Naive B cell (primary cell): Measurements from ENCODE around the gene ADIPOR2. TPM values are rescaled to one million over a fixed set of nuclear protein-coding genes. Genes with fewer than 3 reads are reported as not detected.
A peak's percentile ranks its signal among the peaks of the same experiment; 100 is the strongest.

Source experiments
- ATAC-seq, 2 donors: fragments of 150-1000 bp; cut with Tn5 transposase; 2 replicates each; pipeline ENCODE4 v1.10.0; 2021; ENCODE audit warnings: low read depth in 2 of 2, mild to moderate bottlenecking in 2 of 2, moderate library complexity in 2 of 2
- DNase-seq: peaks from one replicate; pipeline ENCODE4 v3.0.0; 2022
- H3K27ac Mint-ChIP-seq, 6 donors: one replicate each; pipeline ENCODE4 v1.8.0; 2020 to 2022; ENCODE audit warnings: mild to moderate bottlenecking in 6 of 6, mixed read lengths in 6 of 6, moderate library complexity in 5 of 6, inconsistent platforms in 2 of 6
- H3K27me3 Mint-ChIP-seq, 3 donors: one replicate each; pipeline ENCODE4 v1.8.0; 2021 to 2022; ENCODE audit warnings: mixed read lengths in 3 of 3, mild to moderate bottlenecking in 1 of 3
- H3K36me3 Mint-ChIP-seq, 2 donors: one replicate each; pipeline ENCODE4 v1.8.0; 2020 to 2022; ENCODE audit warnings: mixed read lengths in 2 of 2, inconsistent platforms in 1 of 2, mild to moderate bottlenecking in 1 of 2
- H3K4me1 Mint-ChIP-seq, 3 donors: one replicate each; pipeline ENCODE4 v1.8.0; 2020 to 2022; ENCODE audit warnings: mixed read lengths in 3 of 3, inconsistent platforms in 1 of 3, mild to moderate bottlenecking in 1 of 3, moderate library complexity in 1 of 3
- H3K4me3 Mint-ChIP-seq, 8 donors: one replicate each; pipeline ENCODE4 v1.8.0; 2020 to 2022; ENCODE audit warnings: mild to moderate bottlenecking in 8 of 8, mixed read lengths in 8 of 8, moderate library complexity in 8 of 8, inconsistent platforms in 2 of 8
- H3K9me3 Mint-ChIP-seq, 7 donors: one replicate each; pipeline ENCODE4 v1.8.0; 2020 to 2022; ENCODE audit warnings: mixed read lengths in 7 of 7, mild to moderate bottlenecking in 5 of 7, inconsistent platforms in 2 of 7, moderate library complexity in 1 of 7
- polyA plus RNA-seq, 6 donors: library from polyadenylated mRNA; unstranded; fragments of 300-500 nt; fragmentation: Illumina TruSeq; gene quantifications; one replicate each; pipeline ENCODE4 v1.2.3, GENCODE V29; 2021; ENCODE audit warnings: low read depth in 6 of 6

ADIPOR2 gene
- polyA plus RNA-seq, 6 donors from 2014 or later = 2.4 to 4.2 (median 3.7) TPM

DNA sequence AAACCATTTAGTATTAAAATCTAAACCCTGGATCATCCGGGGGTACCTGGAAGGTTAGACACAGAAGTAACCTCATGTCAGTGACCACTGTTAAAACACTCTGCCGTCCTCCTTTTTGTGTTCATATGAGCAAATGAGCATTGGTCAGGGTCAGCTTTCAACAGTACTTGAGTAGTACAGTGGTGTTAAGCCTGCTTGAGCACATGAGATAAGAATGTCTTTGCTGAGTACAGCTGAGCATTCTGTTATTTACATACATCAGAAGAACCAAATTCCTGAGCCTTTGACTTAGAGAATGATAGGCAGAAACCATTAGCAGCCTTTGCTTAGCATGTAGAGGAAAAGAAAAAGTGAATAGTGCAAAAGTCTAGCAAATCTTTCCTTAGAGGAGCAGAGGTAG is 90.9 kb downstream of the ADIPOR2 start:
- DNase-seq = no peak
- no peaks in the 10 kb centered on the region for H3K27me3 Mint-ChIP-seq
- no peak overlapping the region for H3K27ac Mint-ChIP-seq
- H3K9me3 Mint-ChIP-seq = no peaks in the 10 kb centered on the region
- no peak for ATAC-seq
- peaks cover 9 to 18% of the 10 kb centered on the region in 2 donors for H3K36me3 Mint-ChIP-seq
- H3K4me1 Mint-ChIP-seq = no peaks in the 10 kb centered on the region
- no peak overlapping the region for H3K4me3 Mint-ChIP-seq

- no peaks in the 10 kb centered on the region for H3K27me3 Mint-ChIP-seq
- no peaks in the 10 kb centered on the region for H3K4me1 Mint-ChIP-seq
- no peak overlapping the region for H3K4me3 Mint-ChIP-seq
- no peaks in the 10 kb centered on the region for H3K9me3 Mint-ChIP-seq
- H3K36me3 Mint-ChIP-seq = peaks cover 10 to 18% of the 10 kb centered on the region in 2 donors
- no peak overlapping the region for H3K27ac Mint-ChIP-seq
- ATAC-seq (no peak), DNase-seq (no peak)
Observed at GRCh38 chr12:1782215-1782614, 91.3 kb downstream of the ADIPOR2 start.

DNA sequence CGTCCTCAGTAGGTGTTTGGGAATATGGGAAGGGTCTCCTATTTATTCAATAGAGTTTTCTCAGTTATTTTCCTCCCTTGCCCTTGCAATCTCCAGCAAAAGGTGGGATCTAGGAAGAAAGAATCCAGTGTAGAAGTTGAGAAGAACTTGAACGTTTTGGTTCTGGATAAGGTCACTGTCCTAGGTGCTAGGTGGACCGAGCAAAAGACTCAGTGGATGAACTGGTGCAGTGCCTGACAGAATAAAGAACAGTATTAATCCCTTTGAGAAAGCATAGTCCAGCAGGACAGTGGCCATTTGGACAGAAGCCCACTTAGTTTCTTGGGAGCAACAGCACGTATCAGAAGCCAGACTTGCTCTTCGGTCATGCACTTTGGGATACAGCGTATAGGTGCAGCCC is 96.8 kb downstream of the ADIPOR2 start:
- H3K9me3 Mint-ChIP-seq = no peaks in the 10 kb centered on the region
- no peak for DNase-seq
- peak overlapping the region in 1 of 6 donors; percentile 67 for H3K27ac Mint-ChIP-seq
- H3K36me3 Mint-ChIP-seq = peaks cover 0 to 16% of the 10 kb centered on the region in 2 donors
- no peak overlapping the region for H3K4me3 Mint-ChIP-seq
- no peaks in the 10 kb centered on the region for H3K27me3 Mint-ChIP-seq
- H3K4me1 Mint-ChIP-seq = peaks cover 8 to 17% (median 13%) of the 10 kb centered on the region in 3 donors
- no peak for ATAC-seq

DNA sequence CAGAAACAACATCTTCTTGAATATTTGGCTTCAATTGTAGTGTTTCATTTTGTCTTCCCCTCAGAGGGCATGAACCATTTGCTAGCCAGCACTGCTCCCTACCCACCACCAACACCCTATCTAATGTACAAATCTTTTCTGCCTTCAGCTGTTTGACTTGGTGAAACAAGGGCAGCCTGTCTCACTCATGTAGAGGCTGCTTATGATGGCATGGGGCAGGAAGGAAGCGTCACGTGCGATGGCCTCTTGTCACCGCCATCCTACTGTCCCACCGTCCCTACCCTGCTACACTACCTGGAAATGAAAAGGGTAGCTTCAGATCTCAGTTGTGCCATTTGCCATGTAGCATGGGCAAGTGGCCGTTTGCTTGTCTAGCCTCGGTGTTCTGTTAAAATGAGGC is 99.6 kb downstream of the ADIPOR2 start:
- peaks cover 8 to 17% (median 13%) of the 10 kb centered on the region in 3 donors for H3K4me1 Mint-ChIP-seq
- ATAC-seq (no peak), DNase-seq (no peak)
- H3K27ac Mint-ChIP-seq = peak overlapping the region in 1 of 6 donors; percentile 1
- no peaks in the 10 kb centered on the region for H3K27me3 Mint-ChIP-seq
- no peak overlapping the region for H3K4me3 Mint-ChIP-seq
- peaks cover 0 to 14% of the 10 kb centered on the region in 2 donors for H3K36me3 Mint-ChIP-seq
- no peaks in the 10 kb centered on the region for H3K9me3 Mint-ChIP-seq

- Mint-ChIP-seq H3K4me3 (peak overlapping the region in 2 of 8 donors; percentile 11 to 14), H3K27me3 (no peaks in the 10 kb centered on the region), H3K4me1 (peaks cover 13 to 21% (median 17%) of the 10 kb centered on the region in 3 donors), H3K27ac (peak overlapping the region in 4 of 6 donors; percentile 6 to 69 (median 23)), H3K36me3 (peaks cover 0 to 7% of the 10 kb centered on the region in 2 donors), H3K9me3 (no peaks in the 10 kb centered on the region)
- ATAC-seq (peak; percentile 19 to 24), DNase-seq (peak; percentile 54)
Observed at GRCh38 chr12:1791104-1791841, 100.4 kb downstream of the ADIPOR2 start.

- no peak for ATAC-seq
- no peak for DNase-seq
- Mint-ChIP-seq H3K4me3 (peak overlapping the region in 1 of 8 donors; percentile 24), H3K27ac (peak overlapping the region in 1 of 6 donors; percentile 11), H3K36me3 (peaks cover 0 to 4% of the 10 kb centered on the region in 2 donors), H3K27me3 (no peaks in the 10 kb centered on the region), H3K4me1 (peaks cover 13 to 22% (median 17%) of the 10 kb centered on the region in 3 donors), H3K9me3 (no peaks in the 10 kb centered on the region)
Observed at GRCh38 chr12:1792406-1792805, 101.5 kb downstream of the ADIPOR2 start.

DNA sequence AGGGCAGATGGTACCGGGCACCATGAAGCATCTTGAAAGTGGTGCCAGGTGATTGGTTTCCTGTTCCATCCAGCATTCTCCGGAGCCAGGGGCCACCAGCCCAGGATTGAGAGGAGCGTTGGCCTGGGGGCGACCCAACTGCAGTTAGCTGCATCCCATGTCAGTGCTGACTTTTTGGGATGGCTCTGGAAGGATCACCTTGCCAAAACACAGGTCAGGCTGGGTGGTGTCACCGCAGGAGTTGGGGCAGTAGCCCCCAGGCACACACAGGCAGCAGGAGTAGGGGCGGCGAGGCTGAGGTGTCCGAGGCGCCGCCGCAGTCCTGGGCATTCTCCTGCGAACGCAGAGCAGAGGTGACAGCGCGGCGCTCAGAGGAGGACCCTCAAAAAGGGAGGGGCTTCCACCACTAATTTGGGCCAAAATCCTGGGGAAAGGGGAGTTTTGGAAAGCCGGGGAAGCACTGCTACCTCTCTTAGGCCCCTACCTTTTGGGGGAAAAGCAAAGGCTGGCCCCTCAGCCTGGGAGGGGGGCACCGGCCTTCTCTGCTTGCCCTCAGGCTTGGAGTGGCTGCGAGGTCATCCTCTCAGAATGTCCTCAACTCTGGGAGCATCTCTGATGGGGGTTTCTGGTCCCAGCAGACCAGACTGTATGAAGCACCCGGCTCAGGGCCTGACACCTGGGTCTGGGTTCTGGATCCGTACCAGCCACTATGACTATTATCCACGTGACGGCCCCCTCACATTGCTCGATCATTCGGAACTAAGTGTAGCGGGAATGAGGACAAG is 102.7 kb downstream of the ADIPOR2 start:
- Mint-ChIP-seq H3K27me3 (no peaks in the 10 kb centered on the region), H3K4me1 (peaks cover 15 to 23% (median 21%) of the 10 kb centered on the region in 3 donors), H3K9me3 (no peaks in the 10 kb centered on the region), H3K36me3 (no peaks in the 10 kb centered on the region), H3K4me3 (no peak overlapping the region), H3K27ac (no peak overlapping the region)
- DNase-seq (no peak), ATAC-seq (no peak)

GRCh38 chr12:1794440-1795090 is 103.7 kb downstream of the ADIPOR2 start:
- ATAC-seq (no peak), DNase-seq (no peak)
- H3K36me3 Mint-ChIP-seq = no peaks in the 10 kb centered on the region
- peak overlapping the region in 1 of 6 donors; percentile 60 for H3K27ac Mint-ChIP-seq
- no peaks in the 10 kb centered on the region for H3K9me3 Mint-ChIP-seq
- no peaks in the 10 kb centered on the region for H3K27me3 Mint-ChIP-seq
- peaks cover 20 to 28% (median 27%) of the 10 kb centered on the region in 3 donors for H3K4me1 Mint-ChIP-seq
- H3K4me3 Mint-ChIP-seq = peak overlapping the region in 1 of 8 donors; percentile 60

- H3K4me3 Mint-ChIP-seq = peak overlapping the region in 6 of 8 donors; percentile 76 to 97 (median 90)
- peak overlapping the region in 2 of 6 donors; percentile 26 to 77 for H3K27ac Mint-ChIP-seq
- H3K4me1 Mint-ChIP-seq = peaks cover 27 to 33% (median 30%) of the 10 kb centered on the region in 3 donors
- DNase-seq (no peak), ATAC-seq (no peak)
- H3K9me3 Mint-ChIP-seq = no peaks in the 10 kb centered on the region
- H3K36me3 Mint-ChIP-seq = no peaks in the 10 kb centered on the region
- H3K27me3 Mint-ChIP-seq = no peaks in the 10 kb centered on the region
Observed at GRCh38 chr12:1795221-1795784, 104.4 kb downstream of the ADIPOR2 start.

- ATAC-seq (peak; percentile 94 to 96), DNase-seq (peak; percentile 93)
- Mint-ChIP-seq H3K4me3 (peak overlapping the region; percentile 87 to 97 (median 92)), H3K4me1 (peaks cover 32 to 33% (median 32%) of the 10 kb centered on the region in 3 donors), H3K27ac (peak overlapping the region; percentile 44 to 92 (median 90)), H3K27me3 (no peaks in the 10 kb centered on the region), H3K9me3 (no peaks in the 10 kb centered on the region), H3K36me3 (no peaks in the 10 kb centered on the region)
Observed at GRCh38 chr12:1795785-1796514, 105.1 kb downstream of the ADIPOR2 start.

DNA sequence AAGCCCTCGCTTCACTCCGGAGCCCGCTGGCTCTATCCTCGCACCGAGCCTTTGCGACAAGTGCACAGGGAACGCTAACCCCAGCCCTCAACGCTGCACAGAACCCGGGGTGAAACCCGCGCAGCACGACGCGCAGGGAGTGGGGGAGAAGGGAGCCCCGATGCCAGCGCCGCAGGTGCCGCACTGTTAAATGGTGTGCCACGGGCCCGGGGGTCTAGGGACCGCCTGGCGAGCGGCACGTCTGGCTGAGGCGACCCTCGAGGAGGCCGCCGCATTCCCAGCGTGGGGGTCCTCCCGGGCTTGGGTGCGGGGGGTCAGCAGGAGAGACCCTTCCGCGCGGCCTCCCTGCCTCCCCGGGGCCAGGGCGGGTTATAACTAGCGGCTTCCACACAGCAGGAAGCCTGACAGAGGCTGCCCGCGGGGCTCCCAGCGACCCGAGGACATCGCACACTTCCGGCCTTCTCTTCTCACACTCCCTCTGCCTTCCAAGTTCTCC is 105.7 kb downstream of the ADIPOR2 start:
- no peaks in the 10 kb centered on the region for H3K9me3 Mint-ChIP-seq
- H3K36me3 Mint-ChIP-seq = no peaks in the 10 kb centered on the region
- peak overlapping the region; percentile 87 to 97 (median 92) for H3K4me3 Mint-ChIP-seq
- peak overlapping the region; percentile 76 to 92 (median 90) for H3K27ac Mint-ChIP-seq
- no peaks in the 10 kb centered on the region for H3K27me3 Mint-ChIP-seq
- peak; percentile 21 to 31 for ATAC-seq
- H3K4me1 Mint-ChIP-seq = peaks cover 26 to 30% (median 29%) of the 10 kb centered on the region in 3 donors
- DNase-seq = peak; percentile 40
